ENCODE results near the gene KCNH6. TPM values are rescaled to one million over a fixed set of nuclear protein-coding genes. Genes with fewer than 3 reads are reported as not detected.

KCNH6 gene
- total RNA-seq, result under 1 TPM in 6 of 8 experiments, not detected in 2; 0.05 to 0.78 (median 0.11) TPM

- in situ Hi-C loops (cut with MboI; ENCODE audit: low pct_unique_long_range_greater_than_20kb in 2 of 9, low sequenced_read_pairs in 9 of 9, unreplicated experiment in 9 of 9), result no loop called here
- 17 to 50% (median 20%) methylated on average over 1 to 2 of the region's 38 CpGs; no CpG with 5 or more reads in 7 of the 10 experiments for WGBS, 10 experiments
- H3K4me3 ChIP-seq, result peak within 1 kb of the TSS; percentile 6 to 19 (median 14)
- peak in 4 of 8 experiments; percentile 11 to 63 (median 26) for ATAC-seq (replicated peaks in 6 of 8)
- H3K4me1 ChIP-seq (replicated peaks in 1 of 2), result peaks cover 0 to 12% of the 10 kb centered on the region in 2 donors
- no peak within 1 kb of the TSS for H3K27ac ChIP-seq
Observed at GRCh38 chr17:63523253-63523855, at the start of gene KCNH6. Gene KCNH6 (plus strand): TSS chr17:63523358. CDS start chr17:63523414, 56 bp downstream.

DNA sequence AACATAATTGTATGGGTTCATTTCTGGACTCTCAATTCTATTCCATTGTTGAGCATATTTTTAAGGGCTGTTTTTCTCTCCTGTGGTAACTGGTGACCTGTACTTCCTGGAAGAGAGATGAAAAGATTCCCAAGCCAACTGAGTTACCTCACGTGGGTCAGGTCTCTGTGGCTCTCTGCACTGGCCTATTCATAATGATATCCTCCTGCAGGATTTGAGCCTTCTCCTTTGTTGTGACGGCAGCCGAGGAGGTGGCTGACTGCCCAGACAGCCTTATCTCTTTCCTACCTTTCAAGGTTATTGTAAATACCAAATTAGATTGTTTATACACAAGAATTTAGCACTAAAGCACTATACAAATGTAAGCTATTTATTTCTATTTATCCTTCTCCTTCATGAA, 49.0 kb upstream of the KCNH6 start:
- Histone ChIP-seq H3K4me3 (no peak overlapping the region), H3K27ac (no peak overlapping the region), H3K4me1 (replicated peaks in 1 of 2) (peaks cover 10 to 12% of the 10 kb centered on the region in 2 donors)
- in situ Hi-C loops (cut with MboI; ENCODE audit: low pct_unique_long_range_greater_than_20kb in 2 of 9, low sequenced_read_pairs in 9 of 9, unreplicated experiment in 9 of 9), result no loop called here
- no peak for ATAC-seq (replicated peaks in 6 of 8)
- 21 to 89% (median 60%) methylated on average over 1 to 3 of the region's 3 CpGs; no CpG with 5 or more reads in 2 of the 10 experiments for whole genome bisulfite sequencing, 10 experiments

DNA sequence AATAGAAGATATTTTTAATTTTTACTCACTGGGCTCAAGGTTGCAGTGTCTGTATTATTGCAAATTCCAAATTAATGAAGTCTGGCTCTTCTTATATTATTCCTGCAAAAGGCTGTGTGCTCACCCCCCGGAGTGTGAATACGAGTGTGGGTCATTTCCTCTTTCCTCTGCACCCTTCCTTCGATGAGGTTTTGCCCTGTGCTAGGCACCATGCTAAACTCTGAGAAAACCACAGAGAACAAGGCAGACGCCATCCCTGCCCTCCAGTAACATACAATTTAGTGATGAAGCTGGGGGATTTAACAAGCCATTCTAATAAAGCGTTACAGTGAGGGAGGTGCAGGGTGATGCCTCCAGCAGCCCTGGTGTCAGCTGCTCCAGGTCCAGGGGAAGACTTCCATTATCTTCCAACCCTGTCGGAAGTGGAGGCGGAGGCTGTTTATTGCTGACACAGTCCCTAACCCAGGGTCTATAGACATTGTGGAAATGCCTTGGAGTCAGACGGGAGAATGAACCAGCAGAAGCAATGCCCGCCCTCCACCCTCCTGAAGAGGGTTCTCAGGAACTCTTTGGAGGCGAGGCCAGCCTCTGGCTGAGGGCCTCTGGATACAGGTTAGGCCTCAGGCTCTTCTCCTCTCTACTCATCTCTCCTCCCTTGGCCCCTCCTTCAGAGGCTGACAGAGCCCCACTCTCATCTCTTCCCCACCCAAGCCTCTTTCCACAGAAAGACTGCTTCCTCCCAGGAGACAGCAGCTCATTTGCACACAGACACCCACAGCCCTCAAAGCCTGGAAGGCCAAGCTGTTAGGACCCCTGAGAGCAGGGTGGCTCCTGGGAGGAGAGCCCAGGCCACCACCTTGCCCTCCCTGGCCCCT, 48.3 kb upstream of the KCNH6 start:
- ATAC-seq (replicated peaks in 6 of 8), result no peak
- in situ Hi-C loops (cut with MboI; ENCODE audit: low pct_unique_long_range_greater_than_20kb in 2 of 9, low sequenced_read_pairs in 9 of 9, unreplicated experiment in 9 of 9), result no loop called here
- H3K4me1 ChIP-seq (replicated peaks in 1 of 2), result peaks cover 10 to 12% of the 10 kb centered on the region in 2 donors
- H3K4me3 ChIP-seq, result no peak overlapping the region
- WGBS, 10 experiments, result 18 to 100% (median 75%) methylated on average over 1 to 5 of the region's 10 CpGs; no CpG with 5 or more reads in 1 of the 10 experiments
- no peak overlapping the region for H3K27ac ChIP-seq

DNA sequence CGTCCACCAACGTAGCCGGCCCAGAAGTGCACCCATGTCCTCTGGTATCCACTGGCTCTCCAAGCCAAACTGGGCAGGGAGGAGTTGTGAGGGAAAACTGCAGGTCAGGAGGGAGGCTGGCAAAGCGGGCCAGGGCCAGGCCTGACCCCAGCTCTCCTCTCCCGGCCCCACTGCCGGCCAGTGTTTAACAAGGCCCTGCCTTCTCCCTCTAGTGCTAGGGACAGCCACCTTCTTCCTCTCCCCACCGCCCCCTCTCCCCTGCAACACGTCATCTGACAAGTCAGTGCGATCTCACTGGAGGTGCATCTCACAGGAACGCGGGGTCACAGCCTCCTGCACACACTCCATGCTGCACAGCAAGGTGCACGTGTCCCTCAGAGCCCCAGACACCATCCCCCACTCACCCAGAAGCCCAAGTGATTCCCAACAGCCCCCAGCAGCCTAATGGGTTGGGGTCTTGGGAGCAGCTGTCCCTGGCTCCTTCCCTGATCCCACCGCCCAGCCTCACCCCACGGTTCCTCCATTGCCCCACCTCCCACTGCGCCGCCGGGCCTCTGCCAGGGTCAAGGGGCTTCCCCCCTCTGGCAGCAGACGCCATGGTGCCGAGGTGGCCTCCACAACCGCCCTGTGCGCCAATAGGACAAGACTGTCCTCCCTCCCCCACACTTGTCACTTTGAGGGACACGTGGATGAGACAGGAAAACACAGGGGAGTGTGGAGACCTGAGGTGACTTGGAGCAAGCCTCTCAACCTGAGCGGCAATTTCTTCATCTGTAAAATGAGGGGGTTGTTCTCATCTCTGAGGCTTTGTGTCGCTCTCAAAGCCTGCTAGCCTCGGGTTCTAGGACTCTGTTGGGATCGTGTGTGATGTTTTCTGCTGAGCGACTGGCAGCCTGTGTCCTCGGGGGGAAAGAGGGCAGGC, 47.4 kb upstream of the KCNH6 start:
- in situ Hi-C loops (cut with MboI; ENCODE audit: low pct_unique_long_range_greater_than_20kb in 2 of 9, low sequenced_read_pairs in 9 of 9, unreplicated experiment in 9 of 9), result no loop called here
- Histone ChIP-seq H3K4me3 (peak overlapping the region; percentile 36 to 48 (median 41)), H3K4me1 (replicated peaks in 1 of 2) (peaks cover 10 to 12% of the 10 kb centered on the region in 2 donors), H3K27ac (no peak overlapping the region)
- WGBS, 10 experiments, result 13 to 68% (median 40%) methylated on average over 1 to 4 of the region's 28 CpGs; no CpG with 5 or more reads in 7 of the 10 experiments
- peak in 4 of 8 experiments; percentile 4 to 28 (median 16) for ATAC-seq (replicated peaks in 6 of 8)

DNA sequence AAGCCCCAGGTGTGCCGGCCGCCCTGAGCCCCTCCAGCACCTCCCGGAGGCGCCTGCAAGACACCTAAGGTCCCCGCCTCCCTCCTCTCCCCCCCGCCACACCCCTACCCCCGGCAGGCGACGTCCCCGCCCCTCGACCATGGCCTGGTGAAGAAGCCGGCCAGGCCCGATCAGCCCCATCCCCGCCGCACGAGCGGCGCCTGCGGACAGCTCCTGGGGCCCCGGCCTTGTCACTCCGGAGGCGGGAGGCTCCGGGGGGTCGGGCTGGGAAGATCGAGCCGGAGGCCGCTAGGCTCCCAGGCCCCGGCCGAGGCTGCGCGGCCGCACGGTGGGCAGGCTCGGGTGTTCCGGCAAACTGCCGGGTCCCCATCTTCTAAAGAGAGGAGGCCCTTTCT, 46.7 kb upstream of the KCNH6 start:
- H3K4me3 ChIP-seq, result peak overlapping the region; percentile 36 to 48 (median 41)
- H3K4me1 ChIP-seq (replicated peaks in 1 of 2), result peaks cover 10 to 12% of the 10 kb centered on the region in 2 donors
- peak overlapping the region in 1 of 2 donors; percentile 1 for H3K27ac ChIP-seq
- in situ Hi-C loops (cut with MboI; ENCODE audit: low pct_unique_long_range_greater_than_20kb in 2 of 9, low sequenced_read_pairs in 9 of 9, unreplicated experiment in 9 of 9), result no loop called here
- ATAC-seq (replicated peaks in 6 of 8), result peak in 6 of 8 experiments; percentile 40 to 52 (median 47)
- 13% methylated on average over 3 of the region's 36 CpGs; no CpG with 5 or more reads in 9 of the 10 experiments for WGBS, 10 experiments

- WGBS, 10 experiments, result no CpG with 5 or more reads among the region's 78 CpGs
- in situ Hi-C loops (cut with MboI; ENCODE audit: low pct_unique_long_range_greater_than_20kb in 2 of 9, low sequenced_read_pairs in 9 of 9, unreplicated experiment in 9 of 9), result no loop called here
Observed at GRCh38 chr17:63476854-63477479, 46.2 kb upstream of the KCNH6 start, which contains the start of gene ACE. Gene ACE (plus strand): TSS chr17:63477061. CDS start chr17:63477095, 34 bp downstream.

GRCh38 chr17:63477480-63478440, 45.4 kb upstream of the KCNH6 start:
- peak in 6 of 8 experiments; percentile 1 to 61 (median 4) for ATAC-seq (replicated peaks in 6 of 8)
- no peak overlapping the region for H3K27ac ChIP-seq
- 2 to 70% (median 40%) methylated on average over 1 to 13 of the region's 44 CpGs; no CpG with 5 or more reads in 5 of the 10 experiments for whole genome bisulfite sequencing, 10 experiments
- peak overlapping the region; percentile 36 to 48 (median 41) for H3K4me3 ChIP-seq
- in situ Hi-C loops (cut with MboI; ENCODE audit: low pct_unique_long_range_greater_than_20kb in 2 of 9, low sequenced_read_pairs in 9 of 9, unreplicated experiment in 9 of 9), result no loop called here
- peaks cover 10 to 12% of the 10 kb centered on the region in 2 donors for H3K4me1 ChIP-seq (replicated peaks in 1 of 2)

More at GRCh38 chr17:63476854-63477479, 46.2 kb upstream of the KCNH6 start, which contains the start of gene ACE:
- Histone ChIP-seq H3K4me3 (peak within 1 kb of the TSS; percentile 36 to 48 (median 41)), H3K4me1 (replicated peaks in 1 of 2) (peaks cover 10 to 12% of the 10 kb centered on the region in 2 donors), H3K27ac (peak within 1 kb of the TSS in 1 of 2 donors; percentile 1)
- ATAC-seq (replicated peaks in 6 of 8), result peak; percentile 30 to 82 (median 74)

DNA sequence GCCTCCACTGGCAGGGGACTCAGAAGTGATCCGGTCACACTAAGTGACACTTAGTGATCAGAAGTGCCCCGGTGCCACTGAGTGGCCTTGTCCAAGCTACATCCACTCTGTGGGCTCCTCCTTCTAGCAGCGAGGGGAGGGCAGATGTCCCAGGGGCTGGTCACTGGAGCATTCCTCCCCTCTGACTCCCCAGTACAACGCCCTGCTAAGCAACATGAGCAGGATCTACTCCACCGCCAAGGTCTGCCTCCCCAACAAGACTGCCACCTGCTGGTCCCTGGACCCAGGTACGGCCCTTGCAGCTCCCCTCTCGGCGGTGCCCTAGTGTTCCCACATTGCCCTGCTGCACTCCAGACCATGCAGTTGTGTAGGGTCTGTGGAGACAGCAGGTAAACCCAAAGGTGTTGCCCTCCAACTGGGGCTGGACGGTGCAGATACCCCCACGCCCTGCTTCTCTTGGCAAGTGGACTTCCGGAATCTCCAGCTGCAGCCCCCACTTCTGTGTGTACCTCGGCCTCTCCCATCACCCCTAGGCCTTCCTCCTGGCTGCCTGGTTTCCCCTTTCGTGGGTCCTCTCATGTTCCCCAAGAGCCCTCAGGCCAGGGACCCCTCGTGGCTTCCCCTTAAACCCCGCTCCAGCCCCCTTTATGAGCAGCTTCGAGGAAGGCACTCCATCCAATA, 44.2 kb upstream of the KCNH6 start:
- Histone ChIP-seq H3K27ac (no peak overlapping the region), H3K4me3 (no peak overlapping the region), H3K4me1 (replicated peaks in 1 of 2) (peaks cover 10 to 12% of the 10 kb centered on the region in 2 donors)
- ATAC-seq (replicated peaks in 6 of 8), result peak; percentile 9 to 95 (median 37)
- in situ Hi-C loops (cut with MboI; ENCODE audit: low pct_unique_long_range_greater_than_20kb in 2 of 9, low sequenced_read_pairs in 9 of 9, unreplicated experiment in 9 of 9), result no loop called here
- 34 to 80% (median 60%) methylated on average over 1 to 6 of the region's 16 CpGs; no CpG with 5 or more reads in 5 of the 10 experiments for WGBS, 10 experiments

DNA sequence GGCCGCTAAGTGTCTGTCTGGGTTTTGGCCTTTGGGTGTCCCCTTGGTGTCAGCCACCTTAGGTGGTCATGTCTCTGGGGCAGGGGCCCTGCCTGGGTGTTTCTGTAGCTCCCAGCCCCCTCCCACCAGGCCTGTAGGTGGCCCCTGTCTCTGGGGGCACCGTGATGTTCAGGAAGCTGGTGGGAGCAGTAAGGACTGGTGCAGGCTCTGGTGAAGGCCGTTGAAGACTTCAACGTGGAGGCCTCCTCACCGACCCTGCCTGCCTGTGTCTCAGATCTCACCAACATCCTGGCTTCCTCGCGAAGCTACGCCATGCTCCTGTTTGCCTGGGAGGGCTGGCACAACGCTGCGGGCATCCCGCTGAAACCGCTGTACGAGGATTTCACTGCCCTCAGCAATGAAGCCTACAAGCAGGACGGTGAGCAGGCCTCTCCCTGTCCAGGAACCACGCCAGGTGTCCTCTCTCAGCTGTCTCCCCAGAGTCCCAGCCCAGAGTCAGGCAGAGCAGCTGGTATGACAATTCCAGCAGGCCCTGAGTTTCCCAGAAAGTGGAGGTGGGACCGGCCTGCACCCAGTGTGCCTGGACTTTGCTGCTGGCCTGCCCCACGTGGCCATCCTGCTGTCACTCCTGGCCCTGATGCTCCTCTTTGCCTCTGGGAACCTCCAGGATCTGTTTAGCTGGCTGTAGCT, 43.5 kb upstream of the KCNH6 start:
- Histone ChIP-seq H3K4me1 (replicated peaks in 1 of 2) (peaks cover 10 to 12% of the 10 kb centered on the region in 2 donors), H3K27ac (no peak overlapping the region), H3K4me3 (no peak overlapping the region)
- in situ Hi-C loops (cut with MboI; ENCODE audit: low pct_unique_long_range_greater_than_20kb in 2 of 9, low sequenced_read_pairs in 9 of 9, unreplicated experiment in 9 of 9), result no loop called here
- no peak for ATAC-seq (replicated peaks in 6 of 8)
- WGBS, 10 experiments, result 50 to 100% (median 70%) methylated on average over 1 to 2 of the region's 17 CpGs; no CpG with 5 or more reads in 5 of the 10 experiments

DNA sequence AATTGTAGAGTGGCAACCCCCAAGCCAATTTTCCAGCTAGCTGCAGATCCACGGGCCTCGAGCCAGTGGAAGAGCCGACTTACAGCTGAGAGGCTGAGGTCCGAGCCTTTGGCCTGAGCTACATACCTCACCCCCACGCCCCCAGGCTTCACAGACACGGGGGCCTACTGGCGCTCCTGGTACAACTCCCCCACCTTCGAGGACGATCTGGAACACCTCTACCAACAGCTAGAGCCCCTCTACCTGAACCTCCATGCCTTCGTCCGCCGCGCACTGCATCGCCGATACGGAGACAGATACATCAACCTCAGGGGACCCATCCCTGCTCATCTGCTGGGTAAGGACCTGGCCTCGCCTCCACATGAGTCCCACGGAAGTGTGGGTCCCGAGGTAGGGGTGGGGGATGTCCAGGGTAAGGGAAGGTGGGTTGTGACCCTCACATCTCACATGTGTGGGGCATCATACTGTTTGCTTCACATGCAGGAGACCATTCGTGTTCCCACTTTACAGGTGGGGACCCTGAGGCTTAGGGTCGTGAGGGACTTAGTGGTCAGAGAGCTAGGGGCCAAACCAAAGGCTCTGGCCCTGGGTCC, 42.9 kb upstream of the KCNH6 start:
- Histone ChIP-seq H3K4me1 (replicated peaks in 1 of 2) (peaks cover 10 to 12% of the 10 kb centered on the region in 2 donors), H3K4me3 (no peak overlapping the region), H3K27ac (no peak overlapping the region)
- 53 to 80% (median 66%) methylated on average over 1 to 14 of the region's 21 CpGs; no CpG with 5 or more reads in 5 of the 10 experiments for WGBS, 10 experiments
- in situ Hi-C loops (cut with MboI; ENCODE audit: low pct_unique_long_range_greater_than_20kb in 2 of 9, low sequenced_read_pairs in 9 of 9, unreplicated experiment in 9 of 9), result no loop called here
- ATAC-seq (replicated peaks in 6 of 8), result no peak

Data from motor neuron (in vitro differentiated cells).